KOPT-K1 (cell line): ENCODE results near the gene ELL.
"Not testable (repeated sequence)": the region's sequence is repeated elsewhere in the genome, so short reads cannot be mapped to it uniquely, and the experiment has no call there.

ENCODE experiments used
- H3K27ac ChIP-seq: fragments of 200-600 bp; sonication (generic); 2 replicates; pipeline ENCODE4 v1.5.1; 2016; ENCODE audit warnings: antibody characterized with exemption, mild to moderate bottlenecking, low read depth, low read length; ENCODE audit not compliant: poor library complexity, severe bottlenecking
- H3K36me3 ChIP-seq: fragments of 200-600 bp; sonication (generic); 2 replicates; pipeline ENCODE4 v1.5.1; 2017; ENCODE audit warnings: antibody characterized with exemption, mild to moderate bottlenecking, low read length, moderate library complexity; ENCODE audit not compliant: insufficient read depth
- H3K9me3 ChIP-seq: fragments of 200-600 bp; sonication (generic); 2 replicates; pipeline ENCODE4 v1.5.1; 2017; ENCODE audit warnings: antibody characterized with exemption, low read length, mild to moderate bottlenecking; ENCODE audit not compliant: insufficient read depth, poor library complexity, severe bottlenecking

Gene ELL

DNA sequence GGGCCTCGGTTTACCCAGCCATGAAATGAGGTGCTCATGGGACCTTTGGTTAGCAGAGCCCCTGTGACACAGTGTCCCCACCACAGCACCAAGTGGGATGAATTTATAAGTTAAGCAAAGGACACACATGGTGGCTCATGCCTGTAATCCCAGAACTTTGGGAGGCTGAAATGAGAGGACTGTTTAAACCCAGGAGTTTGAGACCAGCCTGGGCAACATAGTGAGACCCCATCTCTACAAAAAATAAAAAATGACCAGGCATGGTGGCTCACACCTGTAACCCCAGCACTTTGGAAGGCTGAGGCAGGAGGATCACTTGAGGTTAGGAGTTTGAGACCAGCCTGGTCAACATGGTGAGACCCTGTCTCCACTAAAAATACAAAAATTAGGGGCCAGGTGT, 18.3 kb upstream of the ELL start:
- H3K36me3 ChIP-seq, result peaks cover 64% of the 10 kb centered on the region
- H3K27ac ChIP-seq, H3K9me3 ChIP-seq: not testable (repeated sequence)

DNA sequence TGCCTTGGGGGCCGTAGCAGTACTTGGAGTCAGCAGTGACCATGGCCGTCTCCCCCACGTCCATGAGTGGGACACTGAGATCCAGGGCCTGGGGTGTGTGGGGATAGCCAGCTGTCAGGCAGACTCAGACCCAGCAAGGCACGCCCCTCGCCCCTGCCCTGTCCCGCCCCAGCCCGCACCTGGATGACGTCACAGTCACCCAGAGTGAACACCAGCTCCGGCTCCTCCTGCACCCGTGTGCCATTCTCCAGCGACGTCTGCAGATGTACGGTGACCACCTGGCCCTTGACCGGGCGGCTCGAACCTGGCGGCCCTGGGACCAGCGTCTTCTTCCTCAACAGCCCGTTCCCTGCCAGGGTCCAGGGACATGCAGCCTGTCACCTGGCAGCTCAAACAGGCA, 17.5 kb upstream of the ELL start:
- Histone ChIP-seq H3K36me3 (peaks cover 64% of the 10 kb centered on the region), H3K9me3 (no peaks in the 10 kb centered on the region), H3K27ac (no peak overlapping the region)

DNA sequence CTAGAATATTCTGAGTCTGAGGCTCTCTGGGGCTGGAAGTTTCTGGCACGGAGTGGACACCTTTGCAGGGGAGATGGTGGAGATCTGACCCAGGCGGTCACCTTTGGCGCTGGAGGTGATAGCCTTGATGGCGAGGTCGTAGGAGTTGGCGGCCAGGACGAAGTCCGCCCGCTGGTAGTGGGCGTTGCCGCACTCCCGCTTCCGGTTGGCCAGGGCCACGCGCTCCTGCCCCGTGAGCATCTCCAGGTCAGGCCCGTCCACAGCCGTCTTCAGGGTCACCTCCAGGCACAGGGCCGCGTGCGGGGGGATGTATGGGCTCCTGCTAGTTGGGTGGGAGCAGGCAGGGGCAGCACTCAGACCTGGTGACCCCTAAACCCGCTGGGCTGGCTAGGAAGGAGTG, 16.2 kb upstream of the ELL start:
- Histone ChIP-seq H3K36me3 (peaks cover 68% of the 10 kb centered on the region), H3K9me3 (no peaks in the 10 kb centered on the region), H3K27ac (no peak overlapping the region)

DNA sequence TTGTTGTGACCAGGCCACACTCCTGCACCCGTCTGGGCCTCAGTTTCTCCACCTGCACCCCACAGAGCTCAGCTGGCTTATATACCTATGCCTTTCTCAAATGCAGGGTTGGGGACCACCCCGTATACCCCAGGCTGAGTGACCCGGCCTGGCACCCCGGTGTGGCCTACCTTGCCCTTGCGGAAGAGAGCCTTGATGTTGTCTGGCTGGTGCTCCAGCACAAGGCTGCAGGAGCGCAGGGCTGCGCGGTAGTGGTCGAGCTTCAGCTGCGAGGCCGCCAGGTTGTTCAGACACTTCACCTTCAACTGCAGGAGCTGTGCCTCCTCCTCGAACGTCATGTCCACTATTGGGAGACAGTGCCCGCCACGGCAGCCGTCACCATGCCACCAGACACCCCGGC, 15.6 kb upstream of the ELL start:
- peaks cover 75% of the 10 kb centered on the region for H3K36me3 ChIP-seq

DNA sequence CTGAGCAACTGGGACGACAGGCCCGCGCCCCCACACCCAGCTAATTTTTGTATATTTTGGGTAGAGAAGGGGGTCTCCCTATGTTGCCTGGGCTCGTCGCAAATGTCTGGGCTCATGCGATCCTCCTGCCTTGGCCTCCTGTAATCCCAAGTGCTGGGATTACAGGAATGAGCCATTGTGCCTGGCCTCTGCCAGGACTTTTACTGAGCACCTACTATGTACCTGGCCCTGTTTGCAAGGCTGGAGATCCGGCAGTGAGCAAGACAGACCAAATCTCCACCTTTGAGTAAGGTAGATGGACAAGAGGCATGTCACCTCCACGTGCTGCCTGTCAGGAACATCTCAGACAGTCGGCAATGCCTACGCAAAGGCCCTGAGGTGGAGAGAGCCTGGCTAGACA, 14.6 kb upstream of the ELL start:
- Histone ChIP-seq H3K27ac (no peak overlapping the region), H3K9me3 (no peaks in the 10 kb centered on the region), H3K36me3 (peaks cover 81% of the 10 kb centered on the region)

More for the DNA sequence above, 15.6 kb upstream of the ELL start:
- Histone ChIP-seq H3K27ac (no peak overlapping the region), H3K9me3 (no peaks in the 10 kb centered on the region)

DNA sequence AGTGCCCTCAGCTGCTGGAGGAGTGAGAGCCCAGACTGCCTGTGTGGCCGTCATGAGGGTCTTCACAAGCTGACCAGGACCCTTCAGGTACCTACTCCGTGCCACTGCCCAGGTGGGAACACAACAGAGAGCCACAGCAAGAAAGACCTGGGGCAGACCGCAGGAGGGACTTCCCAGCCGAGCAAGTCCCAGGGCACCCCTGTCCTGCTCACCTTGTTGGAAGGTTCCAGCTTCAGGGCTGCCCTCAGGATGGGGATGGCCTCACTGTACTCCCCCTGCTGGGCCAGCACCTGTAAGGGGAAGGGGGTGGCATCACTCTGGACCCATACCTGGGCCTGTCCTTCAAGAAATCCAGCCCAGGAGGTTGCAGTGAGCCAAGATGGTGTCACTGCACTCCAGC, 11.2 kb upstream of the ELL start:
- Histone ChIP-seq H3K27ac (no peak overlapping the region), H3K36me3 (peaks cover 51% of the 10 kb centered on the region), H3K9me3 (no peaks in the 10 kb centered on the region)

DNA sequence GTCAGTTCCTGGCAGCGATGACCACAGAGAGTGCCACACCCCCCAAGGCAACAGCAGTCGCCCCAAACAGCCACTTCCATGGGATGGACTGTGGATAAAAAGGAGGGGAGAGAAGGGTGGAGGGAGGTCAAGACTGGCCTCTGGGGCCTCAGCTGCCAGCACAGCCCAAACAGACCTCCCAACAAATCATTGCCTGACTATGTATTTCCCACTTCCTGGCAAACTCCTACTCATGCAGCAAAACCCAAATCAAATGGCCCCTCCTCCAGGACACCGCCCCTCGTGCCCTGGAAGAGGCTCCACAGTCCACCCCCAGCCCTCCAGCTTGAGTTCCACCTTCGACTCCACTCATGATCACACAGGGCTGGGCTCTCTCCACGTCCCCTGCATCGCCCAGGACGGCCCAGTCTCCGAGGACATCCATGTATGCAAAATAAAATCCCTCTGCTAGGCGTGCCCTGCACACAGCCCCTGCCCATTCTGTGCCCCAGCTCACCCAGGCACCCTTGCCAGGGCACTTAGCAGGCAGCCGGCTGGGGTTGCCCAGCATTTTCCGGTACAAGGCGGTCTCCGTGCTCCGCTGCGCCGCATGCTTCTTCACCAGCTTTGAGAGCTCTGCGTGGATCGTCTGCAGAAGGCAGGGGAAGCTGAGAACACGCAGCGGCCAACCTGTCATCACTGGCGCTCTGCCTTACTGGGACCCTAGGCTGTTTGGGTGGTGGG, 10.5 kb upstream of the ELL start:
- peaks cover 44% of the 10 kb centered on the region for H3K36me3 ChIP-seq
- H3K9me3 ChIP-seq, result no peaks in the 10 kb centered on the region
- no peak overlapping the region for H3K27ac ChIP-seq

DNA sequence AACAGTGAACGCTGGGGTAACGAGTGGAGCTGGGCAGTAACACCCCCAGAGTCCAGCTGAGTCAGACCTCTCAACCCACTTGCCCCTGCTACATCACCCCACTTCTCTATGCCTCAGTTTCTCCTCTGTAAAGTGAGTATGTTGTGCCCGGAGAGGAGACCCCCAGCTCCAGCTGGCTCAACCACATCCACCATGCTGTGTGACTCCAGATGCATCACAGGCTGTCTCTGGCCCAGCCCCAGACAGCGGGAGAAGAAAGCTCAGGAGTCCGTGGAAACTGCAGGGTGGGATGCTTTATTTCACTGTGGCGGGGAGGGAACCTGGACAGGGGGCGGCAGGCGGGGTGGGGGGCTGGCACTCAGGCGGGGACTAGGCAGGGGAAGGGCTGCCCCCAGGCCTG, 9.6 kb upstream of the ELL start:
- Histone ChIP-seq H3K9me3 (no peaks in the 10 kb centered on the region), H3K36me3 (peaks cover 36% of the 10 kb centered on the region), H3K27ac (no peak overlapping the region)

DNA sequence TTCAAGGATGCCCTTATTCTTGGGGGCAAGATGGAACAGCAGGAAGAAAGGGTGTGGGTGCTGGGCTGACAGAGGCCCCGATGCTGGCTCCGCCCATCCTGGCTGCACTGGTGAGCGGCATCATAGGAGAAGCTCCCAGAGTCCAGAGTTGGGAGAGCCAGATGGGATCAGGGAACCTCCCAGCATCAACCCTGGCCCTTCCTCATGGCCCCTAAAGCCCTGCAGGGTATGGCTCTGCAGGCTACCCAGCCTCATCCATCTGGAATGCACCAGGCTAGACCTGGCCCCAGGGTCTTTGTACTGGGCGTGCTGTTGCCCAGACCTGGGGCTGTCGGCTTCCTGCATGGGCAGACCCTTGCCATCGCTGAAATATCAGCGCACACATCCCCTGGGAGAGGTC, 7.9 kb upstream of the ELL start:
- Histone ChIP-seq H3K36me3 (peaks cover 23% of the 10 kb centered on the region; the same call in 1 of the 2 replicates), H3K27ac (no peak overlapping the region)

DNA sequence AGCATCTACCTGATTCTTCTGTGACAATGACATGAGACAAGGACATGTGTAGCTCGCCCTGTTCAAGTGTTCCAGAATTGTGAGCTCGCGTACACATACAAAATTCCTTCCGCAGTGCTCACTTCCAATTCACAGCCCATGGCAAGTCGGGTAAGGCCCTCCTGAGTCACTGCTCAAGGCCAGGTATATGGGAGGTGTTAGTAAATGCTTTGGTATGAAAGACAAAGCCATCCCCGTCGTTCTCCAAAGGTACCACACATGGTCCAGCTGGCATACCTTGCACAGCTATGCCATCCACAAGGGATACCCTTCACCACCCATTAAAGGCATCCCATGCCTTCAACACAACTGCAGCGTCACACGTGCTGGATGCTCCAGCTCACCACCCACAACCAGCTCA, 4.4 kb upstream of the ELL start:
- no peaks in the 10 kb centered on the region for H3K9me3 ChIP-seq
- peaks cover 2% of the 10 kb centered on the region; the same call in 1 of the 2 replicates for H3K36me3 ChIP-seq
- no peak overlapping the region for H3K27ac ChIP-seq

More for the DNA sequence above, 7.9 kb upstream of the ELL start:
- no peaks in the 10 kb centered on the region for H3K9me3 ChIP-seq

DNA sequence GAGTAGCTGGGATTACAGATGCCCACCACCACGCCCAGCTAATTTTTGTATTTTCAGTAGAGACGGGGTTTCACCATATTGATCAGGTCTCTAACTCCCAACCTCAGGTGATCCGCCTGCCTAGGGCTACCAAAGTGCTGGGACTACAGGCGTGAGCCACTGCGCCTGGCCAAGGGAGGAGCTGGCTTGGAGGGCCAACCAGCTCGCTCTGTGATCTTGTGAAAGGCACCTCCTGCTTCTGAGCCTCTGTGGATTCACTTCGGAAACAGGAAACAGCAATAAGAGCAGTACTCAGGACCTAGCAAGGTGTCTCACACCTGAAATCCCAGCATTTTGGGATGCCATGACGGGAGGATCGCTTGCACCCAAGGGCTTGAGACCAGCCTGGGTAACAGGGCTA, 2.0 kb upstream of the ELL start:
- Histone ChIP-seq H3K9me3 (no peaks in the 10 kb centered on the region), H3K27ac (no peak overlapping the region), H3K36me3 (no peaks in the 10 kb centered on the region)

DNA sequence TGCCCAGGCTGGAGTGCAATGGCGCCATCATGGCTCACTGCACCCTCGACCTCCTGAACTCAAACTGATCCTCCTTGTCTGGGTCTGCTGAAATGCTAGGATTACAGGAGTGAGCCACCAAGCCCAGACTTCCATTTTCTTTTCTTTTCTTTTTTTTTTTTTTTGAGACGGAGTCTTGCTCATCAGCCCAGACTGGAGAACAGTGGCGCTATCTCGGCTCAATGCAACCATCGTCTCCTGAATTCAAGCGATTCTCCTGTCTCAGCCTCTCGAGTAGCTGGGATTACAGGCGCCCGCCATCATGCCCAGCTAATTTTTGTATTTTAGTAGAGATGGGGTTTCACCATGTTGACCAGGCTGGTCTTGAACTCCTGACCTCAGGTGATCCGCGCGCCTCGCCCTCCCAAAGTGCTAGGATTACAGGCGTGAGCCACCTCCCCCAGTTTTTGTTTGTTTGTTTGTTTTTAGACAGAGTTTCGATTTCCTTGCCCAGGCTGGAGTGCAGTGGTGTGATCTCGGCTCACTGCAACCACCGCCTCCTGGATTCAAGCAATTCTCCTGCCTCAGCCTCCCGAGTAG, 1.1 kb upstream of the ELL start:
- H3K27ac ChIP-seq, result peak overlapping the region; percentile 33

DNA sequence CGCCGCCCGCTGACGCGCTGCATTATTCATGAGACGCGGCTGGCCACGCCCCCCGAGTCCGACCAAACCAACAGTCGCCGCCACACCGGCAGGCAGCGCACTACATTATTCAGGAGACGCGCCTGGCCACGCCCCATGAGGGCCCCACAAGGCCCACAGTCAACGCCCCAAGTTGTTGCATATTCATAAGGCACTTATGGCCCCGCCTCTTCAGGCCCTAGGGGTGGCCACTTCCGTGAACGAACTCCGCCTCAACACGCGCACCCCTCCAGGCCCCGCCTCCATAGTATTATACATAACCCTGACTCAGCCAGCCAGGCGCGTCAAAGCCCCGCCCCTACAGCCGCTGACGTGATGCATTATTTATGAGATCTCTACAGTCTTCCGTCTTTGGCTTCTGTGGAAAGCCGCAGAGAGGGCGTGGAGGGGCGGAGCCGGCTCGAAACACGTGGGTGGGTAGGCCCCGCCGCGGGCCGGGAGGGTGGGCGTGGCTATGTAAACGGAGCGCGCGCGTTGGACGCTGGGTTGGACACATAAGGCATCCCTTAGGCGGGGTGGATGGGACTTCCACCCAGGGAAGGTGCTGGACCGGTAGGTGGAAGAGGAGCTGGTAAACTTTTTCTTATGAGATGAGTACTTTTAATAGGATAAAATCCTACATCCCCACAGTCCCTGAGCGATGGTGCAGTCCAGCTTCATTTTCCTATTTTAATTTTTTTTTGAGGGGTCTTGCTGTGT, 423 bp upstream of the ELL start:
- Histone ChIP-seq H3K27ac (peak overlapping the region; percentile 73), H3K36me3 (no peaks in the 10 kb centered on the region), H3K9me3 (no peaks in the 10 kb centered on the region)

More for the DNA sequence above, 1.1 kb upstream of the ELL start:
- H3K9me3 ChIP-seq, H3K36me3 ChIP-seq: not testable (repeated sequence)

DNA sequence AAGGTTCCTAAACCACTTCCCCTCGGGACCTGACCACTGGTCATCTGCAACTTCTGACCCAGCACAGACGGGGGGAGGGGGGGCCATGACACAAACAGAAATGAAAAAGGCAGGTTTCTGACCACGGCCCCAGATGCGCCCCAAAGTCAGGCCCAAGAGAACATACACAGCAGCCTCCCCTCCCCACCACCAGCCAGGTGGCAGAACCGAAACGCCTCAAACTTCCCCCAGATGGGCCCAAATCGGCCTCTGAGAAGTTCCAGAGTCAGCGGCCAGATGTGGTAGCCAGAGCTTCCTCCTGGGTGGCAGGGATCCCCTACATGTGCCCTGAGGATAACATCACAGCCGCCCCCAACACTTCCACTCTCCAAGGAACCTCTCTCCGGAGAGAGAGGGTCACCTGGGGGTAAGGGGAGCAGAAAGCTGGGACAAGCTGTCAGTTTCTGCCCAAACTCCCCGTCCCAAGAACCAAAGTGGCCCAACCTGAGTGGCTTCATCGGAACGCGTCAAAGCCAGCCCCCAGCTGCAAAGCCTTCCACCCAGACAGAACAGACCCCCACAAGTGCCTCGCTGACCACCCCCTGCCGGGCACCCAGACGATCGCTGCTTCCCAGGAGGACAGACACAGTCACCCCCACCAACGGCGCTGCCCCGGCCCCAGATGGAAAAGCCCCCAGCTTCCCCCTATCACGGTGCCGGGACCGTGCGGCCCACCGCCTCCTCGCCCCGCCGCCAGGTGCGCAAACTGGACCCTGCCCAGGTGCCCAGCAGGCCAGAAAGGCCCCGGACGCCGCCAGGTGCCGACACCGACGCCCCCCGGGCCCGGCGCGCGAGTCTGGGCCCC, 800 bp downstream of the ELL start:
- H3K9me3 ChIP-seq, result no peaks in the 10 kb centered on the region
- H3K27ac ChIP-seq, result peak overlapping the region; percentile 73
- no peaks in the 10 kb centered on the region for H3K36me3 ChIP-seq
